Suppressor macrophage (primary cell): ENCODE measurements around the gene ATP6V1G3.
"Not testable (repeated sequence)": the region's sequence is repeated elsewhere in the genome, so short reads cannot be mapped to it uniquely, and the experiment has no call there.

Experiments used
- DNase-seq, 4 experiments: peaks; one replicate each; pipeline ENCODE4 v3.0.0-alpha.2; 2020 to 2022
- total RNA-seq, 17 experiments: gene quantifications; one replicate each; lab custom pipeline; 2026; ENCODE audit warnings: mixed read lengths in 6 of 17, inconsistent platforms in 3 of 17; lab: John Stamatoyannopoulos, UW

ATP6V1G3 gene, protein sequence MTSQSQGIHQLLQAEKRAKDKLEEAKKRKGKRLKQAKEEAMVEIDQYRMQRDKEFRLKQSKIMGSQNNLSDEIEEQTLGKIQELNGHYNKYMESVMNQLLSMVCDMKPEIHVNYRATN
- total RNA-seq: 0 to 0.33 (median 0) reads per million in 17 experiments

DNA sequence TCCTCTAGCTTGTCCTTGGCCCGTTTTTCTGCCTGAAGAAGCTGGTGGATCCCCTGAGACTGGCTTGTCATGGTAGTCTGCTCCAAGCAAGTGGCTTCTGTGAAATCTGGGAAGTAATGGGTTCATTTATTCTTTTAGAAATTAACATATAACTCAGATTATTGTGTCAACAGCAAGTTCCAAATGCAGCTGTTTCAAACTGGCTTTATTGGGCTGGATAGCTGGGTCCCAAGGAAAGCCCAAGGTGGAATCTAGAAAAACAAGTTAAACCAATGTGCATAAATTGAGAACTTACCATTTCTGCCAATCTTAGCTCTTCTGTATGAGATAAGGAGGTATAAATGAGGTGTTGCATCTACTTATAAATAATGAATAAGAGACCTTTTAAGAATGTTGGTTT is at the start of gene ATP6V1G3:
Gene ATP6V1G3 (minus strand): TSS at position 101 of the 400 bp plus-strand sequence. CDS start 30 bp downstream, at position 71.
- no peak for DNase-seq

DNA sequence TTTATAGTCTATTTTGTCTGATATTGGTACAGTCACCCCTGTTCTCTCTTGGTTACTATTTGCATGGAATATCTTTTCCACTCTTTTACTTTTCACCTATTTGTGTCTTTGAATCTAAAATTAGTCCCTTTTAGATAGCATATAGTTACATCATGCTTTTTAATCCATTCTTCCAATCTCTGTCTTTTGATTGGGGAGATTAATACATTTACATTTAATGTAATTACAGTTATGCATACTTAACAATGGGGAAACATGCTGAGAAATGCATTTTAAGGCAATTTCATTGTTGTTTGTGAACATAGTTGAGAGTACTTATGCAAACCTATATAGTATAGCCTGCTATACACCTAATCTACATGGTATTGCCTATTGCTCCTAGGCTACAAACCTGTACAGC is 48.4 kb upstream of the ATP6V1G3 start:
- DNase-seq: no peak

DNA sequence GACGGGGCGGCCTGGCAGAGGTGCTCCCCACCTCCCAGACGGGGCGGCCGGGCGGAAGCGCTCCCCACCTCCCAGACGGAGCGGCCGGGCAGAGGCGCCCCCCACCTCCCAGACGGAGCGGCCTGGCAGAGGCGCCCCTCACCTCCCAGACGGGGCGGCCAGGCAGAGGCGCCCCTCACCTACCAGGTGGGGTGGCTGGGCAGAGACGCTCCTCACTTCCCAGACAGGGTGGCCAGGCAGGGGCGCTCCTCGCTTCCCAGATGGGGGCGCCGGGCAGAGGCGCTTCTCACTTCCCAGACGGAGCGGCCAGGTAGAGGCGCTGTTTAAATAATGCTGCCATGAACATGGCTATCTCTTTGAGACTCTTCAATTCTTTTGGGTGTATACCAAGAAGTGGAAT is 43.7 kb upstream of the ATP6V1G3 start:
- no peak for DNase-seq

DNA sequence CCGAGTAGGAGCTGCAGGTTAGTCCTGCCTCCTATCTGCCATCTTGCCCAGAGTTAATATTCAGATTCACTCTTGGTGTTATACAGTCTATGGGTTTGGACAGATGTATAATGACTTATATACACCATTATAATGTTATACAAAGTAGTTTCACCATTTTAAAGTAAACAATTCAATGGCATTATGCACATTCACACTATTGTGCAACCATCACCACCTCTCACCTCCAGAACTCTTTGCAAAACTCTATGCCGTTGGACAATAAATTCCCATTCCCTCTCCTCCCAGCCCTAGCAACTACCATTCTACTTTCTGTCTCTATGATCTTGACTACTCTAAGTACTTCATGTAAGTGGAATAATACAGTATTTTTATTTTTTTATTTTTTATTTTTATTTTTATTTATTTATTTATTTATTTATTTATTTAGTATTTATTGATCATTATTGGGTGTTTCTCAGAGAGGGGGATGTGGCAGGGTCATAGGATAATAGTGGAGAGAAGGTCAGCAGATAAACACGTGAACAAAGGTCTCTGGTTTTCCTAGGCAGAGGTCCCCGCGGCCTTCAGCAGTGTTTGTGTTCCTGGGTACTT is 42.8 kb upstream of the ATP6V1G3 start:
- DNase-seq: not testable (repeated sequence)

DNA sequence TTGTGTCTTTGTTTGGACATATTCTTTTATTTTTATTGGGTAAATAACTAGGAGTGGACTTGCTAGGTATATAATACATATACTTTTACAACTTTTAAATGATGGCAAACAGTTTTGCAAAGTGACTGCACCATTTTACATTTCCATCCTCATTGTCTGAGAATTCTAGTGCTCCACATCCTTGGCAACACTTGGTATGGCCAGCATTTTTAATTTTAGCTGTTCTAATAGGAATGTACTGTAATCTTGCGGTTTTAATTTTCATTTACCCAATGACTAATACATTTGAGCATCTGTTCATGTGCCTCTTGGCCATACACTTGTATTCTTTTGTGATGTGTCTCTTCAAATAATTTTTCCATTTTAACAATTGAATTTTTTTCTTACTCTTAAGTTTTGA is 37.0 kb upstream of the ATP6V1G3 start:
- DNase-seq: no peak

DNA sequence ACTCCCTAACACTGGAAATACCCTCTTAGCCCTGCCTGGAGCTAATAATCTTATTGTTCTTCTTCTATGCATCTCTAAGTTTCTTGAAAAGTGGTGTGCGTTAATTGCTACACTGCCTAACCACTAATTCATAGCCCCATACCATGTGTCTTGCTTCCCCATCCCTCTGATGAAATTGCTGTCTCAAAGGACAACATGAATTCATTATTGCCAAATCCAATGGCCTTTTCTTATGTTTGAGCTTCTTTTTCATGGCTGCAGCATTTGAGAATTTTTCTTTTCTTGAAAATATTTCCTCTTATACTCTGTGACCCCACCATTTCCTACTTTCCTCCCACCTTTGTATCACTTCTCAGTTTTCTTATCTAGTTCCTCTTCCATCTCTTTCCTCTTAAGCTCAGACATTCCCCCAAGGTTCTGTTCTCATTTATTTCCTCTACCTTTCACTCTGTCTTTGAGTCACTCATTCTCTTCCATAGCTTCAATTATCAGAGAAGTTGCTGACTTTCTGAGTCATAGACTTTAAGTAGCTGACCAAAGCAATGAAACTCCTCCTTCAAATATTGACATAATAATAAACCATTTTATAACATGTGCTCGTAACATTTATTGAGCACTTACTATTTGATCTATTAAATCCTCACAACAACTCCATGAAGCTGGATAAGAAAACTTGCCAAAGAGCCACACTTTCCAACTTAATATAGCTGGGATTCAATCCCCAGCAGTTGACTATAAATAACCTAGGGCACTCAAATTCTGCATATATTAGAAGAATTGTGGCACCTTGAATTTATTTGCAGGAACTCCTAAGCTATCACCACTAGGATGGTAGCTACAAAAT is 35.5 kb upstream of the ATP6V1G3 start:
- DNase-seq: peak; percentile 10 to 78 (median 54)

DNA sequence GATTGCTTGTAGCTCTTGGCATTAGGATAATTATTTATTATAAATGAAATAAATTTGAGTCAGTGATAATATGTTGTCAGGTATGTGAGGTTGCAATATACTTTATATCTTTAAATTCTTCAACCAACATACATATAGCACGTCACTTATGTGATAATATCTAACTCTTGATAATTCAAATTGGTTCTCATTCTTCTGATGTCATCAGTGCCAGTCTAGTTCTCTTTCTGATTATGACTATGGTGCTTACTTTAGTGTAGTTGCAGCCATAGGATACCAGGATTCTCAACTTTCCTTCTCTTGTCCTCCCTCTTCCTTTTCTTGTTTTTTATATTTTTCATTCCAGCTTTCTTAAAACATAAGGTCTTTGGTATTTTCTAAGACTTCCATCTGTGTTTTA is 34.8 kb upstream of the ATP6V1G3 start:
- peak in 2 of 4 experiments; percentile 8 to 17 for DNase-seq

DNA sequence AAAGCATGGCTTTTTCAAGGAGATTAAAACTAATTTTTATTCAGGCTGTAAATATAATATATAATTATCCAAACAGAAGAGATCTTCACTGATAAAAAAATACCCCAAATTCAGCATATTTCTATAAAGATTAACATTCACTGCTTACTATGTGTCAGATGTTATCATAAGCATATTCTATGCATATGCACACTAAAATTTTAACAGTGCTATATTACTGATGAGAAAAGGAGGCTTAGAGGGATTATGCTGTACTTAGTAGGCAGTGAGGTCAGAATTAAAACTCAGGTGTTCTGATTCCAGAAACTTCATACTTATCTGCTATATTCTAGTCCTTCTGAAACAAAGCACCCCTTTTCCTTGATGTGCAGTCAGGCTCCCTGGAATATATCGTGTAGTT is 33.8 kb upstream of the ATP6V1G3 start:
- no peak for DNase-seq

DNA sequence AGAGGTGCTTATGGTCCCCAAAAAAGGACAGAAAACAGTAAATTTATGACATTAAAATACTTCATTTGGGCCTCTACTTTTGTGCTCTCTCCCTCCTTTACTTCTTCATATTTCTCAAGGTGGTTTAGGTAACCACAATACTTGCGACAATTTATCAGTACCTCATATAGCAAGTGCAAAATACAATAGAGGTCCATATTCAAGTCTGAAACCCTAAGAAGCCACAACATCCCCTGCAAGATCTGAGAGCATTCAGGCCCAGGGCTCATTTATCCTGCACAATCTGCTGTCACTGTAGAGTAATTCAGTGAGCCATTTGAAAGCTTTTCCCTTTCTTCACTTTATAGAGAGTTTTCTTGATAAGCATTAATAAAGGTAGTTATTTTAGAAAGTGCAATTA is 24.2 kb upstream of the ATP6V1G3 start:
- no peak for DNase-seq

DNA sequence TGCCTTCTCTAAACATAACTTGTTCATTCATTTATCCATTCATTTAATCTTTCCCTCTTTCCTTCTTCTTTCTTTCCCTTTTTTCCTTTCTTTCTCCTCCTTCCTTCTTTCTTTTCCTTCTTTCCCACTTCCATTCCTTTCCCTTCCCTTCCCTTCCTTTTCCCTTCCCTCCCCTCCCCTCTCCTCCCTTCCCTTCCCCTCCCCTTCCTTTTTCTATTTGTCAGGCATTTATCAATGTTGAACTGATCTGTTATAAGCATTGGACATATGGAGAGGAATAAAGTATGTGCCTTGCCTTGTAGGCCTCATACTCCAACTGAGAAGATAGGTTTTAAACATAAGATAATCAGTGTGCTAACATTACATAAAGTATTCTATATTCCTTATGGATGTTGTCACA is 23.7 kb upstream of the ATP6V1G3 start:
- DNase-seq: no peak

DNA sequence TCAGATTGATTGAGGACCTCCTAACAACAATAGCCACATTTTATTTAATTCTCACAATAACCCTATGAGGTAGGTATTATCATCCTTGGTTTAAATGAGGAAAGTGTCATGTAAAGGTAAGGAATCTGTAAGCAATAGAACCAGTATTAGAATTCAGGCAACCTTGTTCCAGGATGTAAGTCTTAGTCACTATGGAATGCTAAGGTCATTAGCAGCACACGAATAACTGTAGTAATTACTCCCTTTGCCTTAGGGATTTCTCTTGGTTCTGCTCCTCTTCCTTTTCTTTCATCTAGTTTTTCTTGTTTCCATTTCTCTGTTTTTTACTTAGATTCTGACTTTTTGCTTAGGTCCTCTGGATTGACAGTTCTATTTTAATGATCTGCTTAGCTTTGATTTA is 23.1 kb upstream of the ATP6V1G3 start:
- no peak for DNase-seq

DNA sequence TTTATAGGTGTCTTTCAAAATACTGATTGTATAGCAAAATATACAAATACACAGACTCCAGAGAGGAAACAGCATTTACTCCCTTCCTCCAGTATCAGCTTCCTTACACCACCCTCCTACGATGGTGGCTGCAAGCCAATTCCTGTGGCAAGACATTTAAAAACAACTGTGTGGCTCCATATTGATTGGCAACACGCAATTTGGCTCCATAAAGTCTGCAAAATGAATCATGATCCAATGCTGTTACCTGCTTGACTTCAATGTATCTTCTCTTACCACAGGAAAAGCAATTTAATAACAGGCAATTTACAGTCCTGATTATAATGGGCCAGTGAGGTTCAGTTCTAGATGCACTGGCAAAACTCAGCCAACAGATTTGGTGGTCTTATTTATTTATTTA is 19.7 kb upstream of the ATP6V1G3 start:
- peak; percentile 66 to 80 (median 76) for DNase-seq

DNA sequence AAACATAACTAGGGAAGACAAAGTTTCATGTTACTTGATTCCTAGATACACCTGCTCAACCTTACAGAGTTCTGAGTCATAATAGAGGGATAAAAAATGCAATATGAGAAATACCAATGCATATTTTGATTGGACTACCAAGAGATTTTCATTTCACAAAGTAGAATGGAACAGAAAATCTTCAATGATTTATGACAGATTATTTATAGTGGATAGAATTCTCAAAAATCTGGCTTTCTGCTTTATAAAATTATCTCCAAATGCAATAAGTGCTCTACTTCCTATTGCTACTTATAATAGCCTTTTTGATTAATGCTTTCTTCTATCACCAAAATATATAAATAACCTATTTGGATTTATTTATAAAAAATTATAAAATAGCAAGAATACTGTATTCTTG is 18.9 kb upstream of the ATP6V1G3 start:
- DNase-seq: no peak

DNA sequence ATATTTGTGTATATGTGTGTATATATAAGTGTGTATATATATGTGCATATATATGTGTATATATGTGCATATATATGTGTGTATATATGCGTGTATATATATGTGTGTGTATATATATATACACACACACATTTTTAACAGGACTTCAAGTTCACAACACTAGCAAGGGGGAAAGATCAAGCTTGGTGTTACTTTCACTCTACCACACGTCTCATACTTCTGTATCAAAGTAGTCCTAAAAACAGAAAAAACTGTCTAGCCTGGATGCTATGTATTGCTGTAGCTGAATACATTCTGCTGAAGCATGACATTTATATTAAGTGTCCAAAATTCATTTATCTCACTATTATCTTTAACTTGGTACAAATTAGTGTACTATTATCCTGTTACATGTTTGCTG is 17.9 kb upstream of the ATP6V1G3 start:
- DNase-seq: no peak

DNA sequence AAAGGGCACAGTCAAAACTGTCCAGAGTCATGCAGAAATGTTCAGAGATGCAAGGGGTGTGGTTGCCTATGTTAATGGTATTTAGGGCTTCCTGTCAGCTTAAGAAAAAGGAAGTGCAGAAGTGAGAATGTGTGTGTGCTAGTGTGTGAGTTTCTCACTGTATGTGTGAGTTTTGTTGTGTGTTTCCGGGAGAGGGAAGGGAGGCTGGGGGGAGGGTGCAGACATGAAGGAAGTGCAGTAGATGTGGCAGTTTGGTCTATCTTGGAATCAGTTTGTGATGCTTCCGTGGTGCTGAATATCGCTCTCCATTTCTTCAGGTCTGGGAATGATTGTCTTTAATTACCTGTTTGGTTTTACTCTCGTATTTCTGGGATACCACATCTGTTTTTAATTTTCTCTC is 16.5 kb upstream of the ATP6V1G3 start:
- peak; percentile 62 to 87 (median 74) for DNase-seq

DNA sequence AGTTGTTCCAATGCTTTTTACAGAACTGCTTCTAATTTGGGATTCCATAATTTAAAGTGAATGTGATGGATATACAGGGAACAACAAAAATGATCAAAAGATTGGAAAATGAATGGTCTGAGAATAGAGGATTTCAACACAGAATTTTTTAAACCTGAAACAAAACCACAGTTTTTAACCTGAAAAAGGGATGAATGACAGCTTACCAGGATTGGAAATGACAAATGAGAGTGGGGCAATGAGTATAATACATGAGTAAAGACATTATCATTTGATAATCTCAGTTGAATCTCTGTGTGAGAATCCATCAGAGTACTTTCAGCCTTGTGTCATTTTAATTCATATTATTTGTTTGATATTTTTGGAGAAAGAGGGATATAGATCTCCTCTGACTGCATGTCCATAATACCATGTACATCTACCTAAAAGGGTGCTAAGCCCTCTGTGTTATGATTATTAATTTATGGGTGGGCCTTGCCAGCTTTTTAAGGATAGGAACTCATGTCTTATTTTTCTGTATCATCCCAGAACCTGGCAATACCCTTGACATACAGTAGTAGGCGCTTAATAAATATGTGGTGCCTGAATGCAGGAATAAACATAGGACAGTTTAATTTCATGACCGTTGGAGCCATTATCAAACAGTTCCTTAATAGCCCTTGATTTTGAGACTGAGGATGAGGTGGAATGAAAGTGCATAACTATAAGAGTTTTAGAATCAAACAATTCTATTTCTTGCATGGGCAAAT is 12.4 kb upstream of the ATP6V1G3 start:
- DNase-seq: no peak

DNA sequence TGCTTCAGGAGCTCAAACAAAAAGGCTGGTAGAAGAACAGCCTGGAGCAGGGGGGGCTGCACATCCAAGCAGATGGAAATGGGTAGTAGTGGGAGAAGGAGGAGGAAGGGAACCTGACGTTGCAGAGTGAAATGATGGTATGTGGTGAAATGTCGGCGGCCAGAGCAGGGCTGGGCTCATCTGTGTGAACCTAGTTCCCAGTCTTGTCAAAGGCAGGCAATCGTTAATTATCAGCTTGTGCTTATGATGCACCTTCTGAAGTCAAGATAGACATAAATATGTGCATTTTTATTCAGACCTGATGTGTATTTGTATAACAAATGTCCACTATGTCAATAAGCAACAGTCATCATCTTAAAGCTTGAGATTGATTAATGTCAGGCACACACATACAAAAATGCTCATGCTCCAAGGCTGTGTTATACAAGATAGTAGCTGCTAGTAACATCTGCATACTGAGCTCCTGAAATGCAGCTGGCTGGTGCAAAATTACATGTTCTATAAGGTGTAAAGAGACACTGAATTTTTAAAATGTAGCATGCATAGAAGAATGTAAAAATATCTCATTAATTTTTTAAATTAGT is 10.6 kb upstream of the ATP6V1G3 start:
- DNase-seq: no peak

DNA sequence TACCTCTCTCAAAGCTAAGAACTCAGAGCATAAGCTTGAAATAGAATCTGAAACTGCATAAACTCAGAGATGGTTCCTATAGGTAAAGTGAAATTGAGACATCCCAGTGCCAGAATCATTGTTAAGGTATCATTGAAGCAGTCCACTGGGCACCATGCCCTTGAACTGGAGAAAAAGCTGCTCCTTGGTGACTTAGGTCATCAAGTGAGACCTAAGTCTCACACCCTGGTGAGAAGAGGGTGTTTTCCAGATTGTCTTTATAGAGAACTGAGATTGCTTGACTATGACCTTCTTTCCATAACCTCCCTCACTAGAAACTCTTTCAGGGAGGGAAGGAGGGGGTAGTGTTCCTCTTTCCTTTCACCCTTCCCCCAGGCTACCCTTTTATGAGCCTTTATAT is 9.4 kb upstream of the ATP6V1G3 start:
- peak; percentile 51 to 87 (median 73) for DNase-seq

DNA sequence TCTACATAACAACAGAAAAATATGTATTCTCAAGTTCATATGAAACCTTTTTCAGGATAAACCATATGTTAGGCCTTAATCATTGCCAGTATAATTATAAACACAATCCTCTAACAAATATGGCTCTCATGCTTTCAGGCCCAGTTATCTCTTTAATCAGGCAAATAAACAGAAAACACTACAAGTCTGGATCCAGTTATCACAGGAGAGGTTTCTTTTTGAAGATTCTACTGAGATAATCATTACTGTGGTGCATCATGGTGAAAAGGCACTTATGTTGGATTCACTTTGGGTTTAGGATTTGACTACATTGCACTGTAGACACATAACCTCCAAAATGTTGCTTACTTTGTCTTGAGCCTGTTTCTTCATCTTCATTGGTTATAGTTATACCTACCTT is 8.4 kb upstream of the ATP6V1G3 start:
- DNase-seq: no peak

DNA sequence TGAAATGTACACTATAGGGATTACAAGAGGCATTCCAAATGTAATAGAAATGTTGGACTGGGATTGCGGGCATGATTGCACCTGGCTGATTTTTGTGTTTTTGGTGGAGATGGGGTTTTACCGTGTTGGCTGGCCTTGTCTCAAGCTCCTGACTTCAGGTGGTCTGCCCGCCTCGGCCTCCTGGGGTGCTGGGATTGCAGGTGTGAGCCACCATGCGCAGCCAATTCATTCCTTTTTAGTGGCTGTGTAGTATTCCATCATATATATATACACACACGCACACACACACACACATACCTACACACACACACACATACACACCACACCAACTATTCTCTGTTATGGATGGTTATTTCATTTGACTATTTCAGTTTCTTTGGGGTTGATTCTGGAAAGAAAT is 4.7 kb upstream of the ATP6V1G3 start:
- DNase-seq: no peak

DNA sequence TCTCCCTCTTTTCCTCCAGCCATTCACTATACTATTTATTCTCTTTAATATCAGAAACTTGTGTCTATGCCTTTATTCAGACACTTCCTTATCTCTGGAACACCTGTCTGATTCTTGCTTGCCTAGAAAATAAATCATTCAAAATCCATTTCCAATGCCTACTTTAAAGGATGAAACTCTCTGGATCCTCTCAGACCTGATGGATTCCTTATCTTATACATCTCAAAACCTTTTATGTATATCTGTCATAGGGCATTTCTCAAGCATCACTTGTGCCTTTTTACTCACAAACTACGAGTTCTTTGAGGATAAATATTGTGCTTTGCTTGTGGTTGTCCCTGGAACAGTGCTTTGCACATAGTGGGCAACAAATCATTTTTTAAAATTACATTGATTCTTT is 3.8 kb upstream of the ATP6V1G3 start:
- DNase-seq: no peak

DNA sequence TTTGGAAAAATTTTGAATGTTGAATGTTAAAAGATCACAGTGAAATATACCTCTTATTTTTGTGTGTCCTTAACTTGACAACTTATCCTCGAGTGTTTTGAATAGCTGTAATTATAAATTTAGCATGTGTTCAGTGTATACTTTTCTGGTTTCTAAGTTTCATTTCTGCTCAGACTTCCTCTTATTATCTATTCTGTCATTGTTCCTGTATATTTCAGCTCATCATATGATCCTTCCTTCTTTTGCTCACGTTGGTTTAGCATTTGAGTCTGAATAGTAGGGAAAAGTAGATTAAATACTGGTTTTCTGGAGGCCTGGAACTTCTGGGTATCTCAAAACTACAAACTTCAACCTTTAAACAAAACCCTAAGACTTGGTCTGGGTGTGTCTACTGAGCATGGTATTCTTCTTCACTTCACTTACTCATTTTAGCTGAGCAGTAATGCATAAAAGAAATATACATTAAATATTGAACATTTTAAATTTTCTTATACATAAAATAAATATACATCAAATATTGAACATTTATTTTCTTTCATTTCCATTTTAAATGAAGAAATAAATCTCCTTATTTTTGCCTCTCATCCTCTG is 3.3 kb upstream of the ATP6V1G3 start:
- peak; percentile 15 to 86 (median 60) for DNase-seq
